ENCODE data around the gene PRKN. TPM values are rescaled to one million over a fixed set of nuclear protein-coding genes. Genes with fewer than 3 reads are reported as not detected.

Gene PRKN
- polyA plus RNA-seq, 1 donor from 2014 or later: 1.2 TPM

DNA sequence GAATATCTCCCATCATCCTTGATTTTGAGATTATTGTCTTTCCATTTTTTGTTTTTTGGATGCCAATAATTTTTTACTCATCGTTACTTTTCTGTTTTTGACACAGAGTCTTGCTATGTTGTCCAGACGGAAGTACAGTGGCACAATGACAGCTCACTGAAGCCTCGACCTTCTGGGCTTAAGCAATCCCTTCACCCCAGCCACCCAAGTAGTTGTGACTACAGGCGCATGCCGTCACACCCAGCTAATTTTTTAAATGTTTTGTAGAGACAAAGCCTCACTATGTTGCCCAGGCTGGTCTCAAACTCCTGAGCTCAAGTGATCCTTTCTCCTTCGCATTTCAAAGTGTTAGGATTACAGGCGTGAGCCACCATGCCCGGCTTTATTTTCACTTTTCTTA, 851.3 kb downstream of the PRKN start:
- Histone ChIP-seq H3K4me2 (ENCODE audit: low read length) (no peak overlapping the region), H3K36me3 (ENCODE audit: insufficient read depth, low read length) (no peaks in the 10 kb centered on the region), H3K9me3 (ENCODE audit: low read length) (no peaks in the 10 kb centered on the region), H3K27me3 (ENCODE audit: insufficient read depth, low read depth, low read length) (no peaks in the 10 kb centered on the region), H3K9ac (ENCODE audit: low read length) (no peak overlapping the region), H4K20me1 (ENCODE audit: insufficient read depth) (no peaks in the 10 kb centered on the region), H3K79me2 (replicated peaks; ENCODE audit: insufficient read depth, low read length) (no peaks in the 10 kb centered on the region), H2AFZ (ENCODE audit: low read depth, low read length) (no peak overlapping the region), H3K27ac (ENCODE audit: low read length) (no peak overlapping the region), H3F3A (ENCODE audit: insufficient read depth, low read length, poor library complexity, severe bottlenecking) (no peaks in the 10 kb centered on the region), H3K4me3 (ENCODE audit: low read length) (no peak overlapping the region), H3K9me2 (ENCODE audit: insufficient read depth, low read length) (no peaks in the 10 kb centered on the region)
- TF ChIP-seq, protein P1, sequence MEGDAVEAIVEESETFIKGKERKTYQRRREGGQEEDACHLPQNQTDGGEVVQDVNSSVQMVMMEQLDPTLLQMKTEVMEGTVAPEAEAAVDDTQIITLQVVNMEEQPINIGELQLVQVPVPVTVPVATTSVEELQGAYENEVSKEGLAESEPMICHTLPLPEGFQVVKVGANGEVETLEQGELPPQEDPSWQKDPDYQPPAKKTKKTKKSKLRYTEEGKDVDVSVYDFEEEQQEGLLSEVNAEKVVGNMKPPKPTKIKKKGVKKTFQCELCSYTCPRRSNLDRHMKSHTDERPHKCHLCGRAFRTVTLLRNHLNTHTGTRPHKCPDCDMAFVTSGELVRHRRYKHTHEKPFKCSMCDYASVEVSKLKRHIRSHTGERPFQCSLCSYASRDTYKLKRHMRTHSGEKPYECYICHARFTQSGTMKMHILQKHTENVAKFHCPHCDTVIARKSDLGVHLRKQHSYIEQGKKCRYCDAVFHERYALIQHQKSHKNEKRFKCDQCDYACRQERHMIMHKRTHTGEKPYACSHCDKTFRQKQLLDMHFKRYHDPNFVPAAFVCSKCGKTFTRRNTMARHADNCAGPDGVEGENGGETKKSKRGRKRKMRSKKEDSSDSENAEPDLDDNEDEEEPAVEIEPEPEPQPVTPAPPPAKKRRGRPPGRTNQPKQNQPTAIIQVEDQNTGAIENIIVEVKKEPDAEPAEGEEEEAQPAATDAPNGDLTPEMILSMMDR (IDR thresholded peaks at IDR 0.05; ENCODE audit: poor library complexity, severe bottlenecking): no peak
- no peak for TF ChIP-seq EZH2 (IDR thresholded peaks at IDR 0.05; ENCODE audit: borderline replicate concordance, insufficient read depth, low read length, poor library complexity, severe bottlenecking)
- no peak for TF ChIP-seq EP300 (conservative IDR thresholded peaks at IDR 0.05; ENCODE audit: poor library complexity, severe bottlenecking)
- TF ChIP-seq, protein P2, sequence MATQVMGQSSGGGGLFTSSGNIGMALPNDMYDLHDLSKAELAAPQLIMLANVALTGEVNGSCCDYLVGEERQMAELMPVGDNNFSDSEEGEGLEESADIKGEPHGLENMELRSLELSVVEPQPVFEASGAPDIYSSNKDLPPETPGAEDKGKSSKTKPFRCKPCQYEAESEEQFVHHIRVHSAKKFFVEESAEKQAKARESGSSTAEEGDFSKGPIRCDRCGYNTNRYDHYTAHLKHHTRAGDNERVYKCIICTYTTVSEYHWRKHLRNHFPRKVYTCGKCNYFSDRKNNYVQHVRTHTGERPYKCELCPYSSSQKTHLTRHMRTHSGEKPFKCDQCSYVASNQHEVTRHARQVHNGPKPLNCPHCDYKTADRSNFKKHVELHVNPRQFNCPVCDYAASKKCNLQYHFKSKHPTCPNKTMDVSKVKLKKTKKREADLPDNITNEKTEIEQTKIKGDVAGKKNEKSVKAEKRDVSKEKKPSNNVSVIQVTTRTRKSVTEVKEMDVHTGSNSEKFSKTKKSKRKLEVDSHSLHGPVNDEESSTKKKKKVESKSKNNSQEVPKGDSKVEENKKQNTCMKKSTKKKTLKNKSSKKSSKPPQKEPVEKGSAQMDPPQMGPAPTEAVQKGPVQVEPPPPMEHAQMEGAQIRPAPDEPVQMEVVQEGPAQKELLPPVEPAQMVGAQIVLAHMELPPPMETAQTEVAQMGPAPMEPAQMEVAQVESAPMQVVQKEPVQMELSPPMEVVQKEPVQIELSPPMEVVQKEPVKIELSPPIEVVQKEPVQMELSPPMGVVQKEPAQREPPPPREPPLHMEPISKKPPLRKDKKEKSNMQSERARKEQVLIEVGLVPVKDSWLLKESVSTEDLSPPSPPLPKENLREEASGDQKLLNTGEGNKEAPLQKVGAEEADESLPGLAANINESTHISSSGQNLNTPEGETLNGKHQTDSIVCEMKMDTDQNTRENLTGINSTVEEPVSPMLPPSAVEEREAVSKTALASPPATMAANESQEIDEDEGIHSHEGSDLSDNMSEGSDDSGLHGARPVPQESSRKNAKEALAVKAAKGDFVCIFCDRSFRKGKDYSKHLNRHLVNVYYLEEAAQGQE (IDR thresholded peaks at IDR 0.05; ENCODE audit: borderline replicate concordance): no peak
- TF ChIP-seq MXI1 (conservative IDR thresholded peaks at IDR 0.05; ENCODE audit: poor library complexity, severe bottlenecking): no peak
- no peak for TF ChIP-seq SMC3 (conservative IDR thresholded peaks at IDR 0.05; ENCODE audit: poor library complexity)
- no peak for TF ChIP-seq RAD21 (conservative IDR thresholded peaks at IDR 0.05)
- no peak for TF ChIP-seq TAF1 (IDR thresholded peaks at IDR 0.05; ENCODE audit: low read depth)
- TF ChIP-seq POLR2AphosphoS5 (IDR thresholded peaks at IDR 0.05): no peak

DNA sequence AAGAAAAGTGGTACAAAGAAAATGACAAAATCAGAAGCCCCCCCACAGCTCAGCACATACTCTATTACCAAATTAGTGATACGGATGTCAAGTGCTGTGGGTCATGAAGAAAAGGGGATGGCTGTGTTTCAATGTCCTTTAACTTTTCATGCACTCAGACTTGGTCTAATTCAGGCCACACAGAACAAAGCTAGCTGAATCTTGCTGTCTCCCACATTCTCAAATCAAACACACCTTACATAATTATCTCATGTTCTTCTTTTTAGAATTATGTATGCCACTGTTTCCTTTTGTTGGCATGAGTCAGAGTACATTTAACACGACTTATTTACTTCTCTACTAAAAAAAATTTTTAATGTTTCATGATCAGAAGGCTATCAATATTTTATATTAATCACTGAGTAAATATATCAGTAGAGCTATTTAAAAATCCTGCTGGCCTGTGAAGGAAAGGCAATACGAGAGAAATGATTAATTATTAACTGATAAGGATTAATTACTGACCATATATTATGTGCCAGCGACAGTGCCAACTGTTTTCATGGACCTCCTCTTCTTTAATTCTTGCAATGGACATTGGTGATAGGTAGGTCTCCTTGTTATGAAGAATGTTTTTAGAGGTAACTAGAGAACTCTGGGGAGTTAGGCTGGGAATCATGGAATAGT, 857.2 kb downstream of the PRKN start:
- Histone ChIP-seq H3K27me3 (ENCODE audit: insufficient read depth, low read depth, low read length) (no peaks in the 10 kb centered on the region), H3K27ac (ENCODE audit: low read length) (no peak overlapping the region), H3K36me3 (ENCODE audit: insufficient read depth, low read length) (no peaks in the 10 kb centered on the region), H4K20me1 (ENCODE audit: insufficient read depth) (no peaks in the 10 kb centered on the region), H3K9ac (ENCODE audit: low read length) (no peak overlapping the region), H3K9me3 (ENCODE audit: low read length) (no peaks in the 10 kb centered on the region), H3K9me2 (ENCODE audit: insufficient read depth, low read length) (no peaks in the 10 kb centered on the region), H3F3A (ENCODE audit: insufficient read depth, low read length, poor library complexity, severe bottlenecking) (no peaks in the 10 kb centered on the region), H2AFZ (ENCODE audit: low read depth, low read length) (no peak overlapping the region), H3K4me2 (ENCODE audit: low read length) (no peak overlapping the region), H3K4me3 (ENCODE audit: low read length) (no peak overlapping the region), H3K79me2 (replicated peaks; ENCODE audit: insufficient read depth, low read length) (no peaks in the 10 kb centered on the region)
- TF ChIP-seq, protein P1 (IDR thresholded peaks at IDR 0.05; ENCODE audit: poor library complexity, severe bottlenecking): no peak
- TF ChIP-seq EP300 (conservative IDR thresholded peaks at IDR 0.05; ENCODE audit: poor library complexity, severe bottlenecking) (no peak), SMC3 (conservative IDR thresholded peaks at IDR 0.05; ENCODE audit: poor library complexity) (no peak), MXI1 (conservative IDR thresholded peaks at IDR 0.05; ENCODE audit: poor library complexity, severe bottlenecking) (no peak), POLR2AphosphoS5 (IDR thresholded peaks at IDR 0.05) (no peak), EZH2 (IDR thresholded peaks at IDR 0.05; ENCODE audit: borderline replicate concordance, insufficient read depth, low read length, poor library complexity, severe bottlenecking) (no peak), TAF1 (IDR thresholded peaks at IDR 0.05; ENCODE audit: low read depth) (no peak), RAD21 (conservative IDR thresholded peaks at IDR 0.05) (no peak)
- TF ChIP-seq, protein P2 (IDR thresholded peaks at IDR 0.05; ENCODE audit: borderline replicate concordance): no peak

Measured in neural cell (in vitro differentiated cells).